ENCODE results near the gene DCUN1D3.

DNA sequence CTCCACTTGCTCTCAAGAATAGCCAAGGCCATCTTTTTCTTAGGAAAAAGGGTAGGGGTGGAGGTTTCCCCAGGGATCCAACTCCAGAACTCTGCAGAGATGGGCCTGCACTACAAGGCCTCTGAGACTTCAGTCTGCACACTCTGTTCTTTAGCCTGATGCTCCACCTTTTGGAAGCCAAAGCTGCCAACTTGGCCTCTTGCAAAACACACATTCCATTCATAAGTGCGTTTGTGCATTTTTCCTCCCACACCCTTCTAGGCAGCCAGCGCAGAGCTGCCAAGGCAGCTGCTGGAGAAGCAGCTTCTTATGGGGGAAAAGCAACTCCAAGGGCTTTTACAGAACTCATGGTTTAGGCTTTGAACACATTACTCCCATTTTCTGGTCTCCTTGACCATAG is 48.6 kb downstream of the DCUN1D3 start:
- TF ChIP-seq, protein P1, sequence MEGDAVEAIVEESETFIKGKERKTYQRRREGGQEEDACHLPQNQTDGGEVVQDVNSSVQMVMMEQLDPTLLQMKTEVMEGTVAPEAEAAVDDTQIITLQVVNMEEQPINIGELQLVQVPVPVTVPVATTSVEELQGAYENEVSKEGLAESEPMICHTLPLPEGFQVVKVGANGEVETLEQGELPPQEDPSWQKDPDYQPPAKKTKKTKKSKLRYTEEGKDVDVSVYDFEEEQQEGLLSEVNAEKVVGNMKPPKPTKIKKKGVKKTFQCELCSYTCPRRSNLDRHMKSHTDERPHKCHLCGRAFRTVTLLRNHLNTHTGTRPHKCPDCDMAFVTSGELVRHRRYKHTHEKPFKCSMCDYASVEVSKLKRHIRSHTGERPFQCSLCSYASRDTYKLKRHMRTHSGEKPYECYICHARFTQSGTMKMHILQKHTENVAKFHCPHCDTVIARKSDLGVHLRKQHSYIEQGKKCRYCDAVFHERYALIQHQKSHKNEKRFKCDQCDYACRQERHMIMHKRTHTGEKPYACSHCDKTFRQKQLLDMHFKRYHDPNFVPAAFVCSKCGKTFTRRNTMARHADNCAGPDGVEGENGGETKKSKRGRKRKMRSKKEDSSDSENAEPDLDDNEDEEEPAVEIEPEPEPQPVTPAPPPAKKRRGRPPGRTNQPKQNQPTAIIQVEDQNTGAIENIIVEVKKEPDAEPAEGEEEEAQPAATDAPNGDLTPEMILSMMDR (optimal IDR thresholded peaks at IDR 0.05 in 1 of 3, IDR thresholded peaks at IDR 0.05 in 1 of 3, conservative IDR thresholded peaks at IDR 0.05 in 1 of 3; ENCODE audit: extremely low read depth in 1 of 3, insufficient read depth in 2 of 3, low read length in 3 of 3) = peak in 1 of 3 experiments; percentile 22
- TF ChIP-seq EZH2 (IDR thresholded peaks at IDR 0.05; ENCODE audit: low read length) = no peak

Measured in keratinocyte (primary cell).